Measurements from ENCODE around the gene SLC6A6. TPM values are rescaled to one million over a fixed set of nuclear protein-coding genes. Genes with fewer than 3 reads are reported as not detected.

The SLC6A6 gene
- total and polyA plus RNA-seq, 2 experiments from 2014 or later: 27.5 to 150 TPM

DNA sequence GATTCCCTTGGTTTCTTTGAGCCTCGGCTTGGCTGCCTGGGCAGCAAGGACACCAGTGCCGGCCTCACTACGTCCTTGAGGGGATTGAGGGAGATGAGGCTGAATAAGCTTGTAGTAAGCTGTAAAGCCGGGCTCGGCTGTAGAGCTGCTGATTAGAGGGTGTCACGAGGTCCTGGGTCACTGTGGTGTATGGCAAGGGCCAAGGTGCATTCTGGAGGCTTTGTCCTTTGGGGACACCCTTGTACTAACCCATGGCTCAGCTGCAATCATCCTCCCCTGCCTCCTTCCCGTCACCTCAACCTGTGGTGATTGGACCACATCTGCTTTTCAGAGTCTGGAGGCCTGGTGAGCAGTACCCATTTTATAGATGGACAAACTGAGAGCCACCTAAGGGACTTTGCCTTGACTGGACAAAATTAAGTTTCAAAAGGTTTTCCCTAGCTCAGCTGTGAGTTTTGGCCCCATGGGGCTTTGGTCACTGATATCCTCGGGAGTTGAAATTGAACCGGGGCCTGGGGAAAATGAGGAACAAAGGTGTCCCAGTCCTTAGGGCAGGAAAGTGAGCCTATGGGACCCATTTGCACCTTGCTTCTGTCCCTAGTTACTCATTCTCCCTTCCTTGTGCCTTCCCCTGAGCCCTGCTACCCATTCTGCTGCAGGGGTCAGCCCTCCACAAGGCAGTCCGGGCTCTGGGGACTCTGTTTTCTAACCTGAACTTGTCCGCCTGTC is 2.4 kb downstream of the SLC6A6 start:
- Histone ChIP-seq H3K4me3 (peak overlapping the region; percentile 98), H3K36me3 (ENCODE audit: insufficient read depth) (no peaks in the 10 kb centered on the region), H4K20me1 (replicated peaks; ENCODE audit: insufficient read depth) (peaks cover 45% of the 10 kb centered on the region), H3K79me2 (replicated peaks; ENCODE audit: insufficient read depth) (peaks cover 74% of the 10 kb centered on the region), H3K4me1 (ENCODE audit: insufficient read depth) (peaks cover 41% of the 10 kb centered on the region), H3K4me2 (peak overlapping the region; percentile 99), H3K27ac (ENCODE audit: low read depth) (no peak overlapping the region), H3F3A (replicated peaks; ENCODE audit: low read depth) (peaks cover 9% of the 10 kb centered on the region; the same call in 1 of the 2 replicates), H3K9me2 (ENCODE audit: insufficient read depth) (no peaks in the 10 kb centered on the region), H2AFZ (no peak overlapping the region), H3K27me3 (ENCODE audit: insufficient read depth) (no peaks in the 10 kb centered on the region)
- Mint-ChIP-seq H3K27ac (peak overlapping the region; percentile 76), H3K4me3 (peak overlapping the region; percentile 98), H3K9me3 (no peaks in the 10 kb centered on the region), H3K27me3 (ENCODE audit: insufficient read depth, low read depth, poor library complexity) (peaks cover 29% of the 10 kb centered on the region), H3K36me3 (ENCODE audit: low read depth) (peaks cover 32% of the 10 kb centered on the region), H3K4me1 (peaks cover 55% of the 10 kb centered on the region)
- ATAC-seq (no peak), DNase-seq (ENCODE audit: low spot score) (no peak)
- TF ChIP-seq, protein P1, sequence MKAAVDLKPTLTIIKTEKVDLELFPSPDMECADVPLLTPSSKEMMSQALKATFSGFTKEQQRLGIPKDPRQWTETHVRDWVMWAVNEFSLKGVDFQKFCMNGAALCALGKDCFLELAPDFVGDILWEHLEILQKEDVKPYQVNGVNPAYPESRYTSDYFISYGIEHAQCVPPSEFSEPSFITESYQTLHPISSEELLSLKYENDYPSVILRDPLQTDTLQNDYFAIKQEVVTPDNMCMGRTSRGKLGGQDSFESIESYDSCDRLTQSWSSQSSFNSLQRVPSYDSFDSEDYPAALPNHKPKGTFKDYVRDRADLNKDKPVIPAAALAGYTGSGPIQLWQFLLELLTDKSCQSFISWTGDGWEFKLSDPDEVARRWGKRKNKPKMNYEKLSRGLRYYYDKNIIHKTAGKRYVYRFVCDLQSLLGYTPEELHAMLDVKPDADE (IDR thresholded peaks at IDR 0.05): no peak
- TF ChIP-seq ZNF331 (CRISPR knock-in tag; IDR thresholded peaks at IDR 0.05; ENCODE audit: low read depth): no peak
- TF ChIP-seq POLR2AphosphoS5 (IDR thresholded peaks at IDR 0.05; ENCODE audit: low read depth): no peak
- TF ChIP-seq, protein P2, sequence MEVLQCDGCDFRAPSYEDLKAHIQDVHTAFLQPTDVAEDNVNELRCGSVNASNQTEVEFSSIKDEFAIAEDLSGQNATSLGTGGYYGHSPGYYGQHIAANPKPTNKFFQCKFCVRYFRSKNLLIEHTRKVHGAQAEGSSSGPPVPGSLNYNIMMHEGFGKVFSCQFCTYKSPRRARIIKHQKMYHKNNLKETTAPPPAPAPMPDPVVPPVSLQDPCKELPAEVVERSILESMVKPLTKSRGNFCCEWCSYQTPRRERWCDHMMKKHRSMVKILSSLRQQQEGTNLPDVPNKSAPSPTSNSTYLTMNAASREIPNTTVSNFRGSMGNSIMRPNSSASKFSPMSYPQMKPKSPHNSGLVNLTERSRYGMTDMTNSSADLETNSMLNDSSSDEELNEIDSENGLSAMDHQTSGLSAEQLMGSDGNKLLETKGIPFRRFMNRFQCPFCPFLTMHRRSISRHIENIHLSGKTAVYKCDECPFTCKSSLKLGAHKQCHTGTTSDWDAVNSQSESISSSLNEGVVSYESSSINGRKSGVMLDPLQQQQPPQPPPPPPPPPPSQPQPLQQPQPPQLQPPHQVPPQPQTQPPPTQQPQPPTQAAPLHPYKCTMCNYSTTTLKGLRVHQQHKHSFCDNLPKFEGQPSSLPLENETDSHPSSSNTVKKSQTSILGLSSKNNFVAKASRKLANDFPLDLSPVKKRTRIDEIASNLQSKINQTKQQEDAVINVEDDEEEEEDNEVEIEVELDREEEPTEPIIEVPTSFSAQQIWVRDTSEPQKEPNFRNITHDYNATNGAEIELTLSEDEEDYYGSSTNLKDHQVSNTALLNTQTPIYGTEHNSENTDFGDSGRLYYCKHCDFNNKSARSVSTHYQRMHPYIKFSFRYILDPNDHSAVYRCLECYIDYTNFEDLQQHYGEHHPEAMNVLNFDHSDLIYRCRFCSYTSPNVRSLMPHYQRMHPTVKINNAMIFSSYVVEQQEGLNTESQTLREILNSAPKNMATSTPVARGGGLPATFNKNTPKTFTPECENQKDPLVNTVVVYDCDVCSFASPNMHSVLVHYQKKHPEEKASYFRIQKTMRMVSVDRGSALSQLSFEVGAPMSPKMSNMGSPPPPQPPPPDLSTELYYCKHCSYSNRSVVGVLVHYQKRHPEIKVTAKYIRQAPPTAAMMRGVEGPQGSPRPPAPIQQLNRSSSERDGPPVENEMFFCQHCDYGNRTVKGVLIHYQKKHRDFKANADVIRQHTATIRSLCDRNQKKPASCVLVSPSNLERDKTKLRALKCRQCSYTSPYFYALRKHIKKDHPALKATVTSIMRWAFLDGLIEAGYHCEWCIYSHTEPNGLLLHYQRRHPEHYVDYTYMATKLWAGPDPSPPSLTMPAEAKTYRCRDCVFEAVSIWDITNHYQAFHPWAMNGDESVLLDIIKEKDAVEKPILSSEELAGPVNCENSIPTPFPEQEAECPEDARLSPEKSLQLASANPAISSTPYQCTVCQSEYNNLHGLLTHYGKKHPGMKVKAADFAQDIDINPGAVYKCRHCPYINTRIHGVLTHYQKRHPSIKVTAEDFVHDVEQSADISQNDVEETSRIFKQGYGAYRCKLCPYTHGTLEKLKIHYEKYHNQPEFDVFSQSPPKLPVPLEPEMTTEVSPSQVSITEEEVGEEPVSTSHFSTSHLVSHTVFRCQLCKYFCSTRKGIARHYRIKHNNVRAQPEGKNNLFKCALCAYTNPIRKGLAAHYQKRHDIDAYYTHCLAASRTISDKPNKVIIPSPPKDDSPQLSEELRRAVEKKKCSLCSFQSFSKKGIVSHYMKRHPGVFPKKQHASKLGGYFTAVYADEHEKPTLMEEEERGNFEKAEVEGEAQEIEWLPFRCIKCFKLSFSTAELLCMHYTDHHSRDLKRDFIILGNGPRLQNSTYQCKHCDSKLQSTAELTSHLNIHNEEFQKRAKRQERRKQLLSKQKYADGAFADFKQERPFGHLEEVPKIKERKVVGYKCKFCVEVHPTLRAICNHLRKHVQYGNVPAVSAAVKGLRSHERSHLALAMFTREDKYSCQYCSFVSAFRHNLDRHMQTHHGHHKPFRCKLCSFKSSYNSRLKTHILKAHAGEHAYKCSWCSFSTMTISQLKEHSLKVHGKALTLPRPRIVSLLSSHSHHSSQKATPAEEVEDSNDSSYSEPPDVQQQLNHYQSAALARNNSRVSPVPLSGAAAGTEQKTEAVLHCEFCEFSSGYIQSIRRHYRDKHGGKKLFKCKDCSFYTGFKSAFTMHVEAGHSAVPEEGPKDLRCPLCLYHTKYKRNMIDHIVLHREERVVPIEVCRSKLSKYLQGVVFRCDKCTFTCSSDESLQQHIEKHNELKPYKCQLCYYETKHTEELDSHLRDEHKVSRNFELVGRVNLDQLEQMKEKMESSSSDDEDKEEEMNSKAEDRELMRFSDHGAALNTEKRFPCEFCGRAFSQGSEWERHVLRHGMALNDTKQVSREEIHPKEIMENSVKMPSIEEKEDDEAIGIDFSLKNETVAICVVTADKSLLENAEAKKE (CRISPR knock-in tag; IDR thresholded peaks at IDR 0.05): no peak
- TF ChIP-seq CREB1 (CRISPR knock-in tag; IDR thresholded peaks at IDR 0.05; ENCODE audit: low read depth): no peak
- TF ChIP-seq EZH2phosphoT487 (IDR thresholded peaks at IDR 0.05; ENCODE audit: unreplicated experiment): no peak
- no peak for TF ChIP-seq ZNF114 (CRISPR knock-in tag; IDR thresholded peaks at IDR 0.05)
- no peak for TF ChIP-seq STAT1 (IDR thresholded peaks at IDR 0.05; ENCODE audit: unreplicated experiment)
- TF ChIP-seq JUNB (IDR thresholded peaks at IDR 0.05; ENCODE audit: unreplicated experiment): no peak
- TF ChIP-seq, protein P3, sequence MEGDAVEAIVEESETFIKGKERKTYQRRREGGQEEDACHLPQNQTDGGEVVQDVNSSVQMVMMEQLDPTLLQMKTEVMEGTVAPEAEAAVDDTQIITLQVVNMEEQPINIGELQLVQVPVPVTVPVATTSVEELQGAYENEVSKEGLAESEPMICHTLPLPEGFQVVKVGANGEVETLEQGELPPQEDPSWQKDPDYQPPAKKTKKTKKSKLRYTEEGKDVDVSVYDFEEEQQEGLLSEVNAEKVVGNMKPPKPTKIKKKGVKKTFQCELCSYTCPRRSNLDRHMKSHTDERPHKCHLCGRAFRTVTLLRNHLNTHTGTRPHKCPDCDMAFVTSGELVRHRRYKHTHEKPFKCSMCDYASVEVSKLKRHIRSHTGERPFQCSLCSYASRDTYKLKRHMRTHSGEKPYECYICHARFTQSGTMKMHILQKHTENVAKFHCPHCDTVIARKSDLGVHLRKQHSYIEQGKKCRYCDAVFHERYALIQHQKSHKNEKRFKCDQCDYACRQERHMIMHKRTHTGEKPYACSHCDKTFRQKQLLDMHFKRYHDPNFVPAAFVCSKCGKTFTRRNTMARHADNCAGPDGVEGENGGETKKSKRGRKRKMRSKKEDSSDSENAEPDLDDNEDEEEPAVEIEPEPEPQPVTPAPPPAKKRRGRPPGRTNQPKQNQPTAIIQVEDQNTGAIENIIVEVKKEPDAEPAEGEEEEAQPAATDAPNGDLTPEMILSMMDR (conservative IDR thresholded peaks at IDR 0.05; ENCODE audit: low read depth in 2 of 2): no peak
- TF ChIP-seq, protein P4, sequence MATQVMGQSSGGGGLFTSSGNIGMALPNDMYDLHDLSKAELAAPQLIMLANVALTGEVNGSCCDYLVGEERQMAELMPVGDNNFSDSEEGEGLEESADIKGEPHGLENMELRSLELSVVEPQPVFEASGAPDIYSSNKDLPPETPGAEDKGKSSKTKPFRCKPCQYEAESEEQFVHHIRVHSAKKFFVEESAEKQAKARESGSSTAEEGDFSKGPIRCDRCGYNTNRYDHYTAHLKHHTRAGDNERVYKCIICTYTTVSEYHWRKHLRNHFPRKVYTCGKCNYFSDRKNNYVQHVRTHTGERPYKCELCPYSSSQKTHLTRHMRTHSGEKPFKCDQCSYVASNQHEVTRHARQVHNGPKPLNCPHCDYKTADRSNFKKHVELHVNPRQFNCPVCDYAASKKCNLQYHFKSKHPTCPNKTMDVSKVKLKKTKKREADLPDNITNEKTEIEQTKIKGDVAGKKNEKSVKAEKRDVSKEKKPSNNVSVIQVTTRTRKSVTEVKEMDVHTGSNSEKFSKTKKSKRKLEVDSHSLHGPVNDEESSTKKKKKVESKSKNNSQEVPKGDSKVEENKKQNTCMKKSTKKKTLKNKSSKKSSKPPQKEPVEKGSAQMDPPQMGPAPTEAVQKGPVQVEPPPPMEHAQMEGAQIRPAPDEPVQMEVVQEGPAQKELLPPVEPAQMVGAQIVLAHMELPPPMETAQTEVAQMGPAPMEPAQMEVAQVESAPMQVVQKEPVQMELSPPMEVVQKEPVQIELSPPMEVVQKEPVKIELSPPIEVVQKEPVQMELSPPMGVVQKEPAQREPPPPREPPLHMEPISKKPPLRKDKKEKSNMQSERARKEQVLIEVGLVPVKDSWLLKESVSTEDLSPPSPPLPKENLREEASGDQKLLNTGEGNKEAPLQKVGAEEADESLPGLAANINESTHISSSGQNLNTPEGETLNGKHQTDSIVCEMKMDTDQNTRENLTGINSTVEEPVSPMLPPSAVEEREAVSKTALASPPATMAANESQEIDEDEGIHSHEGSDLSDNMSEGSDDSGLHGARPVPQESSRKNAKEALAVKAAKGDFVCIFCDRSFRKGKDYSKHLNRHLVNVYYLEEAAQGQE (IDR thresholded peaks at IDR 0.05; ENCODE audit: unreplicated experiment): no peak
- TF ChIP-seq NANOG (IDR thresholded peaks at IDR 0.05; ENCODE audit: borderline replicate concordance): no peak
- TF ChIP-seq EZH2 (IDR thresholded peaks at IDR 0.05; ENCODE audit: low read depth, unreplicated experiment): no peak

Data from GM23338 (cell line).